A549 (cell line): Measurements from ENCODE around the gene SNX5. TPM values are rescaled to one million over a fixed set of nuclear protein-coding genes. Genes with fewer than 3 reads are reported as not detected.

ENCODE experiments used
- ATAC-seq, 2 experiments: fragments of 200-7000 bp in 1 of 2; fragments of >200 bp in 1 of 2; cut with Nextera tagmentation in 1 of 2; cut with Tn5 transposase in 1 of 2; 3 replicates each; pipeline versions ENCODE4 v1.8.0 to v1.9.1; 2018 to 2020; ENCODE audit warnings: mild to moderate bottlenecking in 1 of 2, moderate library complexity in 1 of 2
- CTCF ChIA-PET: fragments of 300-600 bp; sonication (Branson Sonifier 250); formaldehyde crosslinking; extraction: SDS; loops from one replicate; lab custom pipeline; 2021; ENCODE audit warnings: antibody characterized with exemption, inconsistent platforms; lab: Yijun Ruan, JAX
- POLR2A ChIA-PET: fragments of 350-600 bp; formaldehyde crosslinking; extraction: SDS; loops from one replicate; lab custom pipeline; 2021; ENCODE audit warnings: antibody characterized with exemption, inconsistent platforms; lab: Yijun Ruan, JAX
- DNase-seq, 2 experiments: peaks; one replicate each; pipeline versions ENCODE4 v3.0.0 to v3.0.0-alpha.2; 2011 to 2016; ENCODE audit warnings: low read depth in 1 of 2, low spot score in 1 of 2
- FAIRE-seq: peaks from 2 replicates; lab custom pipeline; 2011; peaks lifted over from hg19 to GRCh38; lab: Jason Lieb, UNC
- H3K27ac ChIP-seq, 2 experiments: fragments of >200 bp; sonication (Bioruptor Twin); formaldehyde crosslinking; 3 replicates each; pipeline ENCODE4 v1.5.1; 2016 to 2017
- H3K4me1 ChIP-seq: fragments of >200 bp; sonication (Bioruptor Twin); formaldehyde crosslinking; 3 replicates; pipeline ENCODE4 v1.6.1; 2016
- H3K4me2 ChIP-seq: fragments of >200 bp; sonication (Bioruptor Twin); formaldehyde crosslinking; 3 replicates; pipeline ENCODE4 v1.6.1; 2016
- H3K4me3 ChIP-seq: fragments of >200 bp; sonication (Bioruptor Twin); formaldehyde crosslinking; 3 replicates; pipeline ENCODE4 v1.5.1; 2016
- H3K9me3 ChIP-seq: fragments of >200 bp; sonication (Bioruptor Twin); formaldehyde crosslinking; 3 replicates; pipeline ENCODE4 v1.6.1; 2016
- ATOH8 ChIP-seq: fragments of 250-450 bp; sonication (Bioruptor Pico); IDR thresholded peaks from 2 replicates; pipeline ENCODE4 v1.5.0; 2020; ENCODE audit warnings: low read depth, mild to moderate bottlenecking, moderate library complexity
- BHLHE40 ChIP-seq: IDR thresholded peaks from 2 replicates; pipeline ENCODE4 v1.6.1; 2012; ENCODE audit warnings: low read depth, low read length, inconsistent platforms
- CBX2 ChIP-seq: fragments of 200-600 bp; sonication (generic); IDR thresholded peaks from 2 replicates; pipeline ENCODE4 v1.6.1; 2016; ENCODE audit warnings: low read depth, mild to moderate bottlenecking, borderline replicate concordance
- CHD2 ChIP-seq: fragments of 150-350 bp; IDR thresholded peaks from 2 replicates; pipeline ENCODE4 v1.6.1; 2014; ENCODE audit warnings: low read length; ENCODE audit not compliant: partially characterized antibody
- CHD4 ChIP-seq: fragments of 200-600 bp; sonication (generic); IDR thresholded peaks from 2 replicates; pipeline ENCODE4 v1.6.1; 2016; ENCODE audit warnings: antibody characterized with exemption, mild to moderate bottlenecking, borderline replicate concordance
- EHF ChIP-seq: fragments of 250-450 bp; sonication (Bioruptor Pico); IDR thresholded peaks from 2 replicates; pipeline ENCODE4 v1.5.0; 2020; ENCODE audit warnings: mild to moderate bottlenecking
- EHMT2 ChIP-seq: fragments of 200-600 bp; sonication (generic); IDR thresholded peaks from 2 replicates; pipeline ENCODE4 v1.6.1; 2016; ENCODE audit warnings: antibody characterized with exemption, low read depth, mild to moderate bottlenecking, moderate library complexity
- EP300 ChIP-seq, 2 experiments: fragments of >200 bp; sonication (Bioruptor Twin); formaldehyde crosslinking; IDR thresholded peaks; 2 replicates in 1 of 2; 3 replicates in 1 of 2; pipeline ENCODE4 v1.6.1; 2016 to 2017
- FOSB ChIP-seq: fragments of 250-450 bp; sonication (Bioruptor Pico); IDR thresholded peaks from 2 replicates; pipeline ENCODE4 v1.5.0; 2020; ENCODE audit warnings: mild to moderate bottlenecking, moderate library complexity
- FOSL2 ChIP-seq, 2 experiments: fragments of 450-650 bp in 1 of 2; fragments of >200 bp in 1 of 2; sonication (Bioruptor Twin) in 1 of 2; formaldehyde crosslinking; IDR thresholded peaks; 2 replicates each; pipeline versions ENCODE4 v1.5.0 to v1.6.1; 2016 to 2020; ENCODE audit warnings: mild to moderate bottlenecking in 1 of 2, moderate library complexity in 1 of 2
- GATA3 ChIP-seq: IDR thresholded peaks from 2 replicates; pipeline ENCODE4 v1.6.1; 2012; ENCODE audit warnings: borderline replicate concordance
- HDAC2 ChIP-seq: fragments of 200-600 bp; sonication (generic); IDR thresholded peaks from 2 replicates; pipeline ENCODE4 v1.6.1; 2016
- HEYL ChIP-seq: fragments of 250-450 bp; sonication (Bioruptor Pico); IDR thresholded peaks from 2 replicates; pipeline ENCODE4 v1.8.0; 2021; ENCODE audit warnings: mild to moderate bottlenecking, moderate library complexity
- HOXA7 ChIP-seq: fragments of 250-450 bp; sonication (Bioruptor Pico); IDR thresholded peaks from 2 replicates; pipeline ENCODE4 v1.5.0; 2020; ENCODE audit warnings: mild to moderate bottlenecking, moderate library complexity
- HOXB5 ChIP-seq: fragments of 250-450 bp; sonication (Bioruptor Pico); IDR thresholded peaks from 2 replicates; pipeline ENCODE4 v1.5.0; 2020; ENCODE audit warnings: mild to moderate bottlenecking, moderate library complexity
- JUN ChIP-seq, 2 experiments: fragments of >200 bp; sonication (Bioruptor Twin); formaldehyde crosslinking; IDR thresholded peaks; 2 replicates in 1 of 2; 3 replicates in 1 of 2; pipeline ENCODE4 v1.6.1; 2016 to 2017
- JUNB ChIP-seq: fragments of >200 bp; sonication (Bioruptor Twin); formaldehyde crosslinking; IDR thresholded peaks from 2 replicates; pipeline ENCODE4 v1.6.1; 2016
- MAFK ChIP-seq: fragments of 450-650 bp; IDR thresholded peaks from 2 replicates; pipeline ENCODE4 v1.6.1; 2014; ENCODE audit not compliant: partially characterized antibody
- MAX ChIP-seq: IDR thresholded peaks from 2 replicates; pipeline ENCODE4 v1.6.1; 2012
- MAZ ChIP-seq: fragments of 150-350 bp; IDR thresholded peaks from 2 replicates; pipeline ENCODE4 v1.6.1; 2014; ENCODE audit warnings: antibody characterized with exemption, low read depth, low read length, borderline replicate concordance
- NFE2L2 ChIP-seq: fragments of 150-350 bp; conservative IDR thresholded peaks from 2 replicates; pipeline ENCODE4 v1.6.1; 2014; ENCODE audit warnings: low read length
- NPAS2 ChIP-seq: fragments of 250-450 bp; sonication (Bioruptor Pico); IDR thresholded peaks from 2 replicates; pipeline ENCODE4 v1.8.0; 2022; ENCODE audit warnings: mild to moderate bottlenecking, moderate library complexity, borderline replicate concordance
- NR3C1 ChIP-seq: fragments of >200 bp; sonication (Bioruptor Twin); formaldehyde crosslinking; IDR thresholded peaks from 3 replicates; pipeline ENCODE4 v1.6.1; 2017
- PBX3 ChIP-seq: IDR thresholded peaks from 2 replicates; pipeline ENCODE4 v1.6.1; 2012
- POLR2A ChIP-seq: IDR thresholded peaks from 2 replicates; pipeline ENCODE4 v1.6.1; 2012; ENCODE audit warnings: mild to moderate bottlenecking, low read length
- POLR2AphosphoS2 ChIP-seq: conservative IDR thresholded peaks from 2 replicates; pipeline ENCODE4 v1.6.1; 2012; ENCODE audit warnings: low read length, improper control_type of control experiment, inconsistent platforms
- RAD21 ChIP-seq, 2 experiments: fragments of >200 bp in 1 of 2; sonication (Bioruptor Twin) in 1 of 2; formaldehyde crosslinking in 1 of 2; IDR thresholded peaks in 1 of 2; conservative IDR thresholded peaks in 1 of 2; 2 replicates in 1 of 2; 3 replicates in 1 of 2; pipeline ENCODE4 v1.6.1; 2012 to 2018; ENCODE audit warnings: inconsistent platforms in 1 of 2
- SREBF2 ChIP-seq: fragments of 450-650 bp; IDR thresholded peaks from 2 replicates; pipeline ENCODE4 v1.6.1; 2014; ENCODE audit warnings: mild to moderate bottlenecking, moderate library complexity
- TP53 ChIP-seq: fragments of 250-450 bp; sonication (Bioruptor Pico); IDR thresholded peaks from 2 replicates; pipeline ENCODE4 v1.5.0; 2021; ENCODE audit warnings: mild to moderate bottlenecking, moderate library complexity
- ZC3H11A ChIP-seq: fragments of 450-650 bp; IDR thresholded peaks from 2 replicates; pipeline ENCODE4 v1.6.1; 2014; ENCODE audit warnings: antibody characterized with exemption, mild to moderate bottlenecking
- ZSCAN20 ChIP-seq: fragments of 250-450 bp; sonication (Bioruptor Pico); IDR thresholded peaks from 2 replicates; pipeline ENCODE4 v1.8.0; 2022; ENCODE audit warnings: mild to moderate bottlenecking, moderate library complexity
- WGBS: methylation state at CpG from one replicate; pipeline ENCODE4 v1.1.6; 2017; ENCODE audit errors: missing lambda C conversion rate; 5-methylcytosine and 5-hydroxymethylcytosine counted together
- polyA plus RNA-seq, 4 experiments: library from polyadenylated mRNA; depleted of rRNA in 3 of 4; stranded (reverse); fragments of >200 nt; fragmentation: RNase III in 1 of 4; extraction: RNeasy Plus Mini Kit Qiagen cat#74134 plus additional on column Dnase treatment in 1 of 4; gene quantifications; 2 replicates in 3 of 4; 3 replicates in 1 of 4; pipeline ENCODE4 v1.2.3, GENCODE V29; 2011 to 2017
- TF ChIP-seq, protein P1 (sequence below): fragments of 250-450 bp; sonication (Bioruptor Pico); IDR thresholded peaks from 2 replicates; pipeline ENCODE4 v1.5.0; 2021; ENCODE audit warnings: mild to moderate bottlenecking, moderate library complexity, borderline replicate concordance

SNX5 gene
- polyA plus RNA-seq, 2 of the 4 experiments (the other 2 are of a cell fraction) = 225 to 342 TPM

GRCh38 chr20:18018100-18018499 lies 49.5 kb upstream of the SNX5 start:
- no peak overlapping the region for H3K4me2 ChIP-seq
- WGBS = 68% methylated on average over 10 of the region's 10 CpGs
- no peak overlapping the region for H3K4me3 ChIP-seq
- no peak overlapping the region for H3K27ac ChIP-seq
- DNase-seq (no peak), ATAC-seq (no peak), FAIRE-seq (no peak)
- no peaks in the 10 kb centered on the region for H3K4me1 ChIP-seq
- peaks cover 7% of the 10 kb centered on the region; the same call in 2 of the 3 replicates for H3K9me3 ChIP-seq
- POLR2A ChIA-PET = no interaction called here
- TF ChIP-seq FOSL2 (IDR thresholded peaks at IDR 0.05) (no peak), FOSL2 (CRISPR knock-in tag; IDR thresholded peaks at IDR 0.05) (no peak), MAX (no peak), GATA3 (no peak), MAFK (no peak), POLR2AphosphoS2 (no peak), SREBF2 (no peak), NPAS2 (CRISPR knock-in tag) (no peak), HOXB5 (no peak), HEYL (CRISPR knock-in tag) (no peak), NR3C1 (no peak)
- TF ChIP-seq, protein P1, sequence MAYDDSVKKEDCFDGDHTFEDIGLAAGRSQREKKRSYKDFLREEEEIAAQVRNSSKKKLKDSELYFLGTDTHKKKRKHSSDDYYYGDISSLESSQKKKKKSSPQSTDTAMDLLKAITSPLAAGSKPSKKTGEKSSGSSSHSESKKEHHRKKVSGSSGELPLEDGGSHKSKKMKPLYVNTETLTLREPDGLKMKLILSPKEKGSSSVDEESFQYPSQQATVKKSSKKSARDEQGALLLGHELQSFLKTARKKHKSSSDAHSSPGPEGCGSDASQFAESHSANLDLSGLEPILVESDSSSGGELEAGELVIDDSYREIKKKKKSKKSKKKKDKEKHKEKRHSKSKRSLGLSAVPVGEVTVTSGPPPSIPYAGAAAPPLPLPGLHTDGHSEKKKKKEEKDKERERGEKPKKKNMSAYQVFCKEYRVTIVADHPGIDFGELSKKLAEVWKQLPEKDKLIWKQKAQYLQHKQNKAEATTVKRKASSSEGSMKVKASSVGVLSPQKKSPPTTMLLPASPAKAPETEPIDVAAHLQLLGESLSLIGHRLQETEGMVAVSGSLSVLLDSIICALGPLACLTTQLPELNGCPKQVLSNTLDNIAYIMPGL (CRISPR knock-in tag) = no peak
- CTCF ChIA-PET = interaction anchor here (1.1 to 1.7 kb wide), 4 partner anchors 11 to 1216 kb away, joined by 3 to 5 read pairs (median 3); no protein-coding TSS in a partner anchor

DNA sequence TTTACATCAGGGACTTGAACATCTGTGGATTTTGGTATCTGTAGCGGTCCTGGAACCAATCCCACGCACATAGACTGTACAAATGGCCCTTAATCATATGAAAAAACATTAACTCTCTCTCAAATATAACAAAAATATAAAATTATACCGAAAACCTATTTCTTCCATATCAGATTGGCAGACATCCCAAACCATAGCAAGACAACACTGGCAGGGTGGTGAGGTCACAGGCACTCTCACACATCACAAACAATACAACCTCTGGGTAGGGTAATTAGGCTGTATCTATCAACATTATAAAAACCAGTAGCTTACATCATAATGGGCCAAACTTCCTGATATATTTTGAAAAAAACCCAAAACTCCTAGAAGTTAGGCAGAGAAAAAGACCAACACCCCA lies 48.2 kb upstream of the SNX5 start:
- no peak overlapping the region for H3K4me3 ChIP-seq
- TF ChIP-seq JUN (IDR thresholded peaks at IDR 0.05) = no peak
- TF ChIP-seq POLR2AphosphoS2 = no peak
- TF ChIP-seq POLR2A = no peak
- TF ChIP-seq SREBF2 = no peak
- TF ChIP-seq PBX3 = no peak
- TF ChIP-seq HOXA7 = no peak
- ATAC-seq (no peak), FAIRE-seq (no peak), DNase-seq (no peak)
- no peak overlapping the region for H3K4me2 ChIP-seq
- 41% methylated on average over 3 of the region's 3 CpGs for WGBS
- H3K27ac ChIP-seq = no peak overlapping the region
- POLR2A ChIA-PET = no interaction called here
- CTCF ChIA-PET = interaction anchor here (1.1 to 1.7 kb wide), 3 partner anchors 16 to 1215 kb away, joined by 3 to 5 read pairs (median 3); no protein-coding TSS in a partner anchor
- no peaks in the 10 kb centered on the region for H3K4me1 ChIP-seq
- peaks cover 5% of the 10 kb centered on the region; the same call in 1 of the 3 replicates for H3K9me3 ChIP-seq

DNA sequence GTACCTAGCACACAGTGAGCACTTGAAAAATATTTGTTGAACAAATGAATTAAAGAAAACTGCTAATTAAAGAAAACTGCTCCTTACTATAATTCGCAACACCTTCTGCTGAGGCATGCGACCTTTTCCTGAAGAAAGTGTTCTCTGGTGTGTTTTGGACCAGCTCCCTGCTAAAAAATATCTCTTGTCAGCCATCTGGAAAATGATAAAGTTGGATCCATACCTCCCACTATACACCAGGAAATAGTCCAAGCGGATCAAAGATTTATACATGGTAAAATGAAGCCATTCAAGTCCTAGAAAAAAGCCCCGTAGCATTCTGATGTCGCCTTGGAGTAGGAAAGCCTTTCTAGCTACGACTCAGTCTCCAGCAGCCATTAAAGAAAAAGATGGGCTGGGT lies 45.8 kb upstream of the SNX5 start:
- no peak for FAIRE-seq
- no peak for ATAC-seq
- ChIA-PET POLR2A (no interaction called here), CTCF (interaction anchor here (1.0 to 1.6 kb wide), 2 partner anchors 10 to 18 kb away, joined by 3 to 7 read pairs; no protein-coding TSS in a partner anchor)
- TF ChIP-seq TP53 (CRISPR knock-in tag) = no peak
- TF ChIP-seq FOSB (CRISPR knock-in tag) = no peak
- no peak for TF ChIP-seq BHLHE40
- no peak for TF ChIP-seq EHF (CRISPR knock-in tag)
- TF ChIP-seq FOSL2 (IDR thresholded peaks at IDR 0.05) = no peak
- no peak for TF ChIP-seq FOSL2 (CRISPR knock-in tag; IDR thresholded peaks at IDR 0.05)
- no peak for TF ChIP-seq ZSCAN20 (CRISPR knock-in tag)
- TF ChIP-seq CHD2 = no peak
- no peak for TF ChIP-seq ZC3H11A
- TF ChIP-seq CHD4 = no peak
- no peak for TF ChIP-seq MAZ
- no peak for TF ChIP-seq RAD21 (conservative IDR thresholded peaks at IDR 0.05 in 1 of 2, IDR thresholded peaks at IDR 0.05 in 1 of 2)
- no peak for TF ChIP-seq HDAC2
- no peak for TF ChIP-seq CBX2
- no peak for TF ChIP-seq EP300 (IDR thresholded peaks at IDR 0.05)
- no peak for TF ChIP-seq EHMT2
- no peak for TF ChIP-seq SREBF2
- TF ChIP-seq POLR2AphosphoS2 = no peak
- no peak for TF ChIP-seq NFE2L2
- TF ChIP-seq JUNB = no peak
- TF ChIP-seq ATOH8 (CRISPR knock-in tag) = no peak
- no peak for DNase-seq
- no peaks in the 10 kb centered on the region for H3K4me1 ChIP-seq
- no peaks in the 10 kb centered on the region for H3K9me3 ChIP-seq
- H3K4me2 ChIP-seq = no peak overlapping the region
- H3K27ac ChIP-seq = no peak overlapping the region
- H3K4me3 ChIP-seq = no peak overlapping the region
- 72% methylated on average over 6 of the region's 6 CpGs for WGBS
